Uterus (tissue), 2 donors: ENCODE results near the gene GUCA2A.

Experiments
- POLR2A ChIP-seq, 2 donors: fragments of 450-650 bp; IDR thresholded peaks; one replicate each; pipeline ENCODE4 v1.6.1; 2016; ENCODE audit warnings: antibody characterized with exemption in 2 of 2, mild to moderate bottlenecking in 1 of 2, moderate library complexity in 1 of 2
- TF ChIP-seq, protein P1 (sequence below), 4 experiments: fragments of 200-600 bp in 2 of 4; fragments of 450-650 bp in 2 of 4; sonication (generic) in 2 of 4; IDR thresholded peaks; one replicate each; pipeline ENCODE4 v1.5.1; 2016 to 2019; ENCODE audit warnings: antibody characterized with exemption in 4 of 4, mild to moderate bottlenecking in 2 of 4, moderate library complexity in 1 of 4

DNA sequence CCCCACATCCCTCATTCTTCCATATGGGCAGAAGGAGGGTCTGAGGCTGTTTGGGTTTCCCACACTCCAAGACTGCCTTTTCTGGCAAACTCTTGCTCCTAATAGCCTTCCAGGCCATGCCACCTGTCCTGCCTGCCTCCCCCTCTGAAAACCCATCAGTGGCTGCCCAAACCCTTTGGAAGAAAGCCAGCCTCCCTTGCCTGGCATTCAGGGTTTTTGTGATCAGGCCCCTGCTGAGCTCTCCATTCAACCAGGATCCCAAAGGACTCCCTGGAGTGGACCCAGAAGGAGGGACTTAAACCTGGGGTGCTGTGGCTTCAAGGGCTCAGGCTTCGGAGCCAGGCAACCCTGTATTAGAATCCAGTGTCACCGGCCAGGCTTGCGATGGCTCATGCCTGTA, 4.2 kb upstream of the GUCA2A start:
- TF ChIP-seq, protein P1, sequence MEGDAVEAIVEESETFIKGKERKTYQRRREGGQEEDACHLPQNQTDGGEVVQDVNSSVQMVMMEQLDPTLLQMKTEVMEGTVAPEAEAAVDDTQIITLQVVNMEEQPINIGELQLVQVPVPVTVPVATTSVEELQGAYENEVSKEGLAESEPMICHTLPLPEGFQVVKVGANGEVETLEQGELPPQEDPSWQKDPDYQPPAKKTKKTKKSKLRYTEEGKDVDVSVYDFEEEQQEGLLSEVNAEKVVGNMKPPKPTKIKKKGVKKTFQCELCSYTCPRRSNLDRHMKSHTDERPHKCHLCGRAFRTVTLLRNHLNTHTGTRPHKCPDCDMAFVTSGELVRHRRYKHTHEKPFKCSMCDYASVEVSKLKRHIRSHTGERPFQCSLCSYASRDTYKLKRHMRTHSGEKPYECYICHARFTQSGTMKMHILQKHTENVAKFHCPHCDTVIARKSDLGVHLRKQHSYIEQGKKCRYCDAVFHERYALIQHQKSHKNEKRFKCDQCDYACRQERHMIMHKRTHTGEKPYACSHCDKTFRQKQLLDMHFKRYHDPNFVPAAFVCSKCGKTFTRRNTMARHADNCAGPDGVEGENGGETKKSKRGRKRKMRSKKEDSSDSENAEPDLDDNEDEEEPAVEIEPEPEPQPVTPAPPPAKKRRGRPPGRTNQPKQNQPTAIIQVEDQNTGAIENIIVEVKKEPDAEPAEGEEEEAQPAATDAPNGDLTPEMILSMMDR (IDR thresholded peaks at IDR 0.05), result no peak
- no peak for TF ChIP-seq POLR2A (IDR thresholded peaks at IDR 0.05)
